ENCODE data around the gene TNRC6B.
"Not testable (repeated sequence)": the region's sequence is repeated elsewhere in the genome, so short reads cannot be mapped to it uniquely, and the experiment has no call there.

The TNRC6B gene

GRCh38 chr22:40294696-40295095 is 117.0 kb downstream of the TNRC6B start:
- DNase-seq, result no peak

DNA sequence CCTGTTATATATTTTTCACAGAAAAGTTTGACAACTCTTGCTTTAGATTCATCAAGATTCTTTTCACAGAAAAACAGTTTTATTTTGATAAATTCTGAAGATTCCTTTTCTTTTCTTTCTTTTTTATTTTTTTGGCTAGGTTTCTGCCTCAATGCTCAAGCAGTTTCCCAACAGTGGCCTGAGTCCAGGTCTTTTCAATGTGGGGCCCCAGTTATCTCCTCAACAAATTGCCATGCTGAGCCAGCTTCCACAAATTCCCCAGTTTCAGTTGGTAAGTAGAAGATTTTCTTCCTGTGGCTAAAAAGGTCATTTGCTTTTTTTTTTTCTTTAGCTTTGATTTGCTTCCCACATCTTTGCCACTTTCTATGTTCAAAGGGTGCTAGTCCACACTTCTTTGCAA is 122.6 kb downstream of the TNRC6B start:
- DNase-seq, result no peak

DNA sequence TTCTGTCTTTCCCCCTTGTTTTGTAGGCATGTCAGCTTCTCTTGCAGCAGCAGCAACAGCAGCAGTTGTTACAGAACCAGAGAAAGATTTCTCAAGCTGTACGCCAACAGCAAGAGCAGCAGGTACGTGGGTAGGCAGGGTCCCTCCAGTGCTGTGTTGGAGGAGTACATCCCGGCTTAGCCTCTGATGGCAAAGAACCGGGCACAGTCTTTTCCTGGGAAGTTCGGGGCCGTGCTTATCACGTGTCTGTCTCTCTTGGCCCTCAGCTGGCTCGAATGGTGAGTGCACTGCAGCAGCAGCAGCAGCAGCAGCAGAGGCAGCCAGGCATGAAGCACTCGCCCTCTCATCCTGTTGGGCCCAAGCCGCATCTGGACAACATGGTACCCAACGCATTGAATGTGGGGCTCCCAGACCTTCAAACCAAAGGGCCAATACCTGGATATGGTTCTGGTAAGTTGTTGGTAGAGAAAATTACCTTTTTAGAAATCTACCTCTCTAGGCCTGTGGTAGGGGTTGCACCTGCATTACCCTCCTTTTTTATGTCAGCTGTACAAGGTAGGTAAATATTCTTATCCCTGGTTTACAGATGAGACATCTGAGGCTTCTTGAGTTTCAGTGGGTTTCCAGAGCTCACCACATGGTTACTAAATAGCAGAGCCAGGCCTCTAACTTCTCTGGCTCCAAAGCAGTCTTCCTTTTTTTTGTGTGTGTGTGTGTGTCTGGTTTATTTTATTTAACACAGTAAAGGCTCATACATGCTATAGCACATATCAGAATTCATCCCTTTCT is 123.4 kb downstream of the TNRC6B start:
- DNase-seq, result no peak

DNA sequence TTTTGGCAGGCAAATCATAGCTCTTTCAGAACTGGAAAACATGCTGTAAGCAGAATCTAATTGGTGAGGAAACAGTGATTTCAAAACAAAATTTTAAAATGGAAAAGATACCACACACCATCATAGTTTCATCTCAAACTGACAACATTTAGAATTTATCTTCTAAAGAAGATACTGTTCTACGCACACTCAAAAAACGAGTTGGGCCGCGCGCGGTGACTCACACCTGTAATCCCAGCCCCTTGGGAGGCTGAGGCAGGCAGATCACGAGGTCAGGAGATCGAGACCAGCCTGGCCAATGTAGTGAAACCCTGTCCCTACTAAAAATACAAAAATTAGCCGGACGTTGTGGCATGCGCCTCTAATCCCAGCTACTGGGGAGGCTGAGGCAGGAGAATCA is 124.4 kb downstream of the TNRC6B start:
- DNase-seq, result no peak

- DNase-seq, result no peak
These were observed 127.9 kb downstream of the TNRC6B start for GRCh38 chr22:40305625-40306024.

DNA sequence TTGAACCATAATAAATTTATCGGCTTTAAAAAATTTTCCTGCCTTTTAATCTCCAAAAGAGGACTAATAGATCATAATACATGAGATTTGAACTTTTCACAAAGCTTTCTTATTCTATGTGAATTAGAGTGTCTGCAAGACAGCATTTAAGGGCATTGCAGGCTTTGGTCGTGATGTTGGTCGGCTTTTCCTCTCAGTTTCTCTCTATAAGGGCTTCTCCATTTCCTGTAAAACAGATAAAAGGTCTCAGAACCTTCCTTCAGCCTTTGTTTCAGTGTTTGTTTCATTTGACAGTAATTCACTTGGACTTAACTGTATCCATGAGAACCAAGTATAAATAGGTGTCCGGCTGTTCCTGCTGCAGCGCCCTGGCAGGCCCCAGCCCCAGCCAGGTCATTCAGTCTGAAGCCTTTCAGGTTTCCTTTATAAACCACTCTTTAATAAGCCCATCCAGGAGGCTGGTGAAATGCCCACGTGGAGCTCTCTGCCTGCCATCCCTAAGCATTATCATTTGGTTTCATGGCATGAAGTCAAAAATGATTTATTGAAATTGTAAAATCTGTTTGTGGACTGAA is 131.4 kb downstream of the TNRC6B start:
- no peak for DNase-seq

DNA sequence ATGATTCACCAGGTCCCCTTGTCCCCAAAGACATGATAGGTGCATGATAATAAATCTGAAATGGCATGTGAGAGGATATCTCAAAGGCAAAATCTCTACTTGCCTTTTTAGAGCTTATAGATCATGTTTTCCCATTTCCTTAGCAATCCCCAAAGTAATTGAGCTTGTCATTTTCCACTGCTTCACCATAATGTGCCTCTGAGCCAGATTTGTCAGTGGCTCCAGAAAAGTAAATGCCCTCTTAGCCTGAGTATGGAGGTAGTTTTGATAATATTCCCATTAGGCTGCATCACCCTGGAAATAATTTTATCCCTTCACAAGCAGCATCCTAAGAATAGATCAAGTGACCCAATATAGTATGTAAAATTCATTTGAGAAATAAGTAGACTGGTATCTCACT is 131.9 kb downstream of the TNRC6B start:
- no peak for DNase-seq

DNA sequence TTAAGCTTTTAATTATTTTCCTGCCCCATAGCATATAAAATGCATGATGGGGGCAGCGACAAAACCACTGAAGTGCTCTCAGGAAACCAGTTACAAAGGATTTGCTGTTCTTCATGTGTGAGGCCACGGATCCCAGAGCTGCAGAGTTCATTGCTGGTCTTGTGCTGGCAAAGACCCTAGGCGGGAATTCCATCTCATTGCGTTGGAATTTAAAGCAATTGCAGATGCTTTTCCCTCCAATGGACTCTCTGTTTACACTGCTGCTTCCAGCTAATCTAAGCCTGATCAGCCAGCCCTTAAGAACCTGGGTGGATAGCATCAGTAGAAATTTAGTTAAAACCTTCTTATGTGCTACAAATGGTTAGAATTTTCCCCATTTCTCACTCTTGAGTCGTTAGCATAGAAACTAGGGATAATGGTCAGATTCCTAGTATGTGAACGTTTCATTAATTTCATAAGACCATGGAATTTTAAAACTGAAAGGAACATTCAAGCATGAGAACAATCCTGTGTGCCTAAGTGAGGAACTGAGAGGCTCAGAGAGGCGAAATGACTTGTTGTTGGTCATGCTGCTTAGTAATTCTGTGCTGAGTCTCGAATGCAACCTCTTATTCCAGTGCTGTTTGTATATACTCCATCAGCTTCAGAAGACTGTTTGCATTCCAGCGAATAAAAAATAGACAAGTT is 132.5 kb downstream of the TNRC6B start:
- no peak for DNase-seq

DNA sequence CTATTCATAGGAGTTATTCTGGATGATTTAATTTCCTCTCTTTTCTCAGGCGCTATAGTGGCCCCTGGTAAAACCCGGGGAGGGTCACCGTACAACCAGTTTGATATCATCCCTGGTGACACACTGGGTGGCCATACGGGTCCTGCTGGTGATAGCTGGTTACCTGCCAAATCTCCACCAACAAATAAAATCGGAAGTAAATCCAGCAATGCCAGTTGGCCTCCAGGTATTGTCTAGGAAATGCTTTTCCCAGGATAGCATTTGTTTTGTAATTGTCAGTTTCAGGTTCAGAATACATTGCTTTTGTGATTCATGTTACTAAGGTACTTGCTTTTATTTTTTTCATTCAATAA is 133.0 kb downstream of the TNRC6B start:
- DNase-seq, result no peak

GRCh38 chr22:40311646-40312045 is 133.9 kb downstream of the TNRC6B start:
- DNase-seq, result not testable (repeated sequence)

DNA sequence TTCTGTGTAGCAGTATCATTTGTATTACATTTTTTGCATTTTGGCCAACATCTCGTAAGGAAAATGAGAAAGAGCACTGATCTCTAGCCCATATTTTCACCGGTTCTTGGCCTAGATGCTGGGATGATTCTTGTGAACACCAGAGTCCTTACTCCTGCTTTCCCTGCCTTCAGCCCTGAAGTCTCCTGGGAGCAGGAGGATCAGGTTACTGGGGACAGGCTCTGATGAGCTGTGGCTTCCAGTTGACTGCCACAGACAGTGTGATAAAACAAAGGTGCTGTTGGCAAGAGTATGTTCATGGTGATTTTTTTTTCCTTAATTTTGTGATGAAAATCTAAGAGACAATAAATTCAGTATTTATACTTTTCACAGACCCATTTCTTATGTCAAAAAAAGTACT is 134.3 kb downstream of the TNRC6B start:
- DNase-seq, result no peak

- DNase-seq, result no peak
These were observed 135.3 kb downstream of the TNRC6B start for GRCh38 chr22:40313007-40313406.

- DNase-seq, result no peak
These were observed 136.3 kb downstream of the TNRC6B start for GRCh38 chr22:40314041-40314440.

- no peak for DNase-seq
These were observed 143.0 kb downstream of the TNRC6B start for GRCh38 chr22:40320687-40321086.

DNA sequence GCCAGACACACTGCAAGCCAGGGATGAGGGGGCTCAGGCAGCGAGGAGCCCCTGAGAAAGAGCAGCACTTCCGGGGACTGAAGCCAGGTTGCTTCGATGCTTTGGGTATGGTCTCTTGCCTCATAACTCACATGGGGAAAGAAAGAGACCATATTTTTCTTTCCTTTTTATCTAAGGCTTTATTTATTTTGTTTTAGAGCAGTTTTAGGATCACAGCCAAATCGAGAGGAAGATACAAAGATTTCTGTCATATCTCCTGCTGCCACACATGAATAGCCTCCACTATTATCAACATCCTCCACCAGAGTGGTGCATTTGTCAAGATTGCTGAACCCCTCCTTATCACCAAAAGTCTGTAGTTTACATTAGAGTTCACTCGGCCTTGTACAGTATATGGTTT is 144.3 kb downstream of the TNRC6B start:
- no peak for DNase-seq

DNA sequence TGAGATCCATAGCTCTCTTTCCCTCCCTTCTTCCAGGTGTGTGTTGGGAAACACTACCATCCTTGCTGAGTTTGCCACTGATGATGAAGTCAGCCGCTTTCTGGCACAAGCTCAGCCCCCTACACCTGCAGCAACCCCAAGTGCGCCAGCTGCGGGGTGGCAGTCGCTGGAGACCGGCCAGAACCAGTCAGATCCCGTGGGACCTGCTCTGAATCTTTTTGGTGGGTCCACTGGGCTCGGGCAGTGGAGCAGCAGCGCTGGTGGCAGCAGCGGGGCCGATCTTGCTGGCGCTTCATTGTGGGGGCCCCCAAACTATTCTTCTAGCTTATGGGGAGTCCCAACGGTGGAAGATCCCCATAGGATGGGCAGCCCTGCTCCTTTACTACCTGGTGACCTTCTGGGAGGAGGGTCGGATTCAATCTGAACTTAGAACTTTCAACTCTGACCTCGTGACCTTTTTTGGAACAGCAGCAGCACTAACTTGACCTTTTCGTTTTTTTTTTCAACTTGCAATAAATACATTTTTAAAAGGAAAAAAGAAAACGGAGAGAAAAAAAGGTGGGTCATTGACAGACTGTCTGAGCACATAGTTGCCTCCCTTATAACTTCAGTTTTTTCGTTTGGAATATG is 145.2 kb downstream of the TNRC6B start:
- DNase-seq, result no peak

DNA sequence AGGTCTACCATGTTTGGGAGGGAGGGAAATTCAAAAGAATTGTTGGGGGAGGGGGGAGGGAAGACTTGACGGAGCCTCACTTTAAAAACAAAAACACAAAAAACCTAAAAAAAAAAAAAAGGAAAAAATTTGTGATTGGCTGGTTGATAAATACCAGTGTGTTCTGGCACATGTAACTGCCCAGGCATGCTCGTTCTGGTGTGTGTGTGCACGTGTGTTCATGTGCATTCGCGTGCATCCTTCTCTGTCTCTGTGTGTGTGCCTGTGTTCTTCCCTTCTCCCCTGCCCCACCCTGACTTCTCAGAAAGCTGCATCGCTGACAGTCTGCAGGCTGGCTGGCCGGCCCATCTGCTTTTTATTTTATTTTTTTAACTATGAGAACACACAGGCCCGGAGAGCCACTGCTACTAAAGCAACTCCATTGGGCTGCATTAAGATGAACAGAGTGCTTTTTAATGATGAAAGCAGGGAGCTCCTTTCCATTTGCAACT is 146.0 kb downstream of the TNRC6B start:
- DNase-seq, result no peak

GRCh38 chr22:40324468-40325305 is 147.0 kb downstream of the TNRC6B start:
- no peak for DNase-seq

DNA sequence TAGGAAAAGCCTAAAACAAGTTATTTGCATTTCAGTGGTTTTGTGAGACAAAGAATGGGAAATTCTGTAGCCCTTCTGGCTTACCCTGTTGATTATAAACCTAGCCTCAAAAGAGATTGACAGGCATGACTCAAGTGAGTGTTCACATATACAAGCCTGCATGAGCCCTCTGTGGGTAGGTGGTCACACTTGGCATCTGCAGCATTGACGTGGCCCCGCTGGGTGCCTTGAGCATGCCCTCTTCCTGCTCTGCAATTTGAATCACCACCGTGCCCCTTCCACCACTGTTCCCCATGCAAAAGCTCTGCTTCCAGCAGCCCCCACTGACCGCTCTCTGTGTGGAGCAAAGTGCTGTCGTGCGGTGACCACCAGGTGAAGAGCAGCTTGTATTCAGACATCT is 147.6 kb downstream of the TNRC6B start:
- DNase-seq, result no peak

DNA sequence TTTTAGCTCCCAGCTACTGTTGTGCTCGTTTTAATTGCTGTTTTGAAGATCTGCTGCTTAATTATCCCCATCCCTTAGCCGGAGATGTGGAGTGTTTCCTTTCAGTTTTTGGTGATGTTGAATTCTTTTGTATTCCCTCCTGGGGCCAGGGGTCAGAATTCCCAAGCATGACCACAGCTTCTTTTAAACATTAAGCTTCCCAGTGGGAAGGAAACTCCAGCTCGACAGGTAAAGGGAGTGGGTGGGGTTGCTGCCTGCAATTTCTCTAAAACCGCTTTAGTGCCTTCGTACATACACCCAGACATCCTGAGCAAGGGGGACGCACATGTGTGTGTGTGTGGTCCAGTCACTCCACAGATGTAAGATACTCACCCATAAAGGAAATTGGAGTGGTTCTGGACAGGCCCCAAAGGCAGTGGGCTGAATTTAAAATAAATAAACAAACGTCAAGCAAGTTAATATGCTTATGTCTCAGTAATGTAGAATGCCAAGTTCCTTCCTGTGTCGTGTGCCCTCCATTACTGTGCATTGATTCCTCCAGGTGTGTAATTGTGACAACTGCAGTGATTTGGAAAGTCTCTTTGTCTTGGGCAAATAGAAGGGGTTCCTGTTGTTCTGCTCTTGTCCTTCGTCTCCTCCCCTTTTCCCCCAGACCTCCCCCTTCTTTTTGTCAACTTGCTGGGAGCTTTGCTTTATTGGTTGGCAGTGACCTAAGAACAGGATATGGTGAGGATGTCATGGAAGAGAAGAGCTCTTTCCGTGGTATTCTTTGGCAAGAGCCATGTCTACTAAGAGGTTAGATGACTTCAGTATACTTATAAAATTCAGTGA is 149.4 kb downstream of the TNRC6B start:
- DNase-seq, result no peak

- DNase-seq, result no peak
These were observed 151.1 kb downstream of the TNRC6B start for GRCh38 chr22:40328546-40329456.

Measured in NCI-H187 treated with DMSO at 0.1 percent for 48 hours (cell line).